ENCODE results near the gene FGGY. TPM values are rescaled to one million over a fixed set of nuclear protein-coding genes. Genes with fewer than 3 reads are reported as not detected.
"Not testable (repeated sequence)": the region's sequence is repeated elsewhere in the genome, so short reads cannot be mapped to it uniquely, and the experiment has no call there.

FGGY gene
- polyA plus RNA-seq, 12 donors: 8.5 to 16.8 (median 13.8) TPM; not detected in 1

- DNase-seq: no peak
These were observed 435.5 kb downstream of the FGGY start for GRCh38 chr1:59732214-59732955.

- no peak for DNase-seq
These were observed 436.7 kb downstream of the FGGY start for GRCh38 chr1:59733443-59734141.

GRCh38 chr1:59735927-59736326 is 439.0 kb downstream of the FGGY start:
- DNase-seq: not testable (repeated sequence)

- no peak for DNase-seq
These were observed 439.9 kb downstream of the FGGY start for GRCh38 chr1:59736744-59737143.

- DNase-seq: no peak
These were observed 440.7 kb downstream of the FGGY start for GRCh38 chr1:59737638-59738037.

- no peak for DNase-seq
These were observed 441.3 kb downstream of the FGGY start for GRCh38 chr1:59738152-59738551.

- no peak for DNase-seq
These were observed 441.7 kb downstream of the FGGY start for GRCh38 chr1:59738591-59739015.

GRCh38 chr1:59739111-59739510 is 442.2 kb downstream of the FGGY start:
- DNase-seq: no peak

GRCh38 chr1:59742526-59742925 is 445.6 kb downstream of the FGGY start:
- no peak for DNase-seq

- no peak for DNase-seq
These were observed 446.6 kb downstream of the FGGY start for GRCh38 chr1:59743324-59744091.

- no peak for DNase-seq
These were observed 450.6 kb downstream of the FGGY start for GRCh38 chr1:59747420-59748024.

- no peak for DNase-seq
These were observed 451.2 kb downstream of the FGGY start for GRCh38 chr1:59748123-59748522.

GRCh38 chr1:59750328-59751003 is 453.6 kb downstream of the FGGY start:
- DNase-seq: no peak

GRCh38 chr1:59751004-59751395 is 454.1 kb downstream of the FGGY start:
- DNase-seq: no peak

GRCh38 chr1:59751801-59752200 is 454.9 kb downstream of the FGGY start:
- no peak for DNase-seq

GRCh38 chr1:59752556-59753414 is 455.9 kb downstream of the FGGY start:
- no peak for DNase-seq

- DNase-seq: no peak
These were observed 458.3 kb downstream of the FGGY start for GRCh38 chr1:59755069-59755685.

GRCh38 chr1:59757197-59757747 is 460.4 kb downstream of the FGGY start:
- no peak for DNase-seq

GRCh38 chr1:59759156-59759925 is 462.4 kb downstream of the FGGY start:
- peak; percentile 87 for DNase-seq
